SKM-1 (cell line): ENCODE measurements around the gene NRCAM.
"Not testable (repeated sequence)": the region's sequence is repeated elsewhere in the genome, so short reads cannot be mapped to it uniquely, and the experiment has no call there.

Experiments
- DNase-seq: peaks from one replicate; lab custom pipeline; 2025; ENCODE audit not compliant: unreplicated experiment; lab: John Stamatoyannopoulos, UW

The NRCAM gene

GRCh38 chr7:108455998-108456677, at the start of gene NRCAM:
NRCAM (minus strand) TSS chr7:108456436; CDS start chr7:108240064, 216,372 bp downstream.
- no peak for DNase-seq

GRCh38 chr7:108504576-108504975, 48.3 kb upstream of the NRCAM start:
- DNase-seq, result not testable (repeated sequence)

DNA sequence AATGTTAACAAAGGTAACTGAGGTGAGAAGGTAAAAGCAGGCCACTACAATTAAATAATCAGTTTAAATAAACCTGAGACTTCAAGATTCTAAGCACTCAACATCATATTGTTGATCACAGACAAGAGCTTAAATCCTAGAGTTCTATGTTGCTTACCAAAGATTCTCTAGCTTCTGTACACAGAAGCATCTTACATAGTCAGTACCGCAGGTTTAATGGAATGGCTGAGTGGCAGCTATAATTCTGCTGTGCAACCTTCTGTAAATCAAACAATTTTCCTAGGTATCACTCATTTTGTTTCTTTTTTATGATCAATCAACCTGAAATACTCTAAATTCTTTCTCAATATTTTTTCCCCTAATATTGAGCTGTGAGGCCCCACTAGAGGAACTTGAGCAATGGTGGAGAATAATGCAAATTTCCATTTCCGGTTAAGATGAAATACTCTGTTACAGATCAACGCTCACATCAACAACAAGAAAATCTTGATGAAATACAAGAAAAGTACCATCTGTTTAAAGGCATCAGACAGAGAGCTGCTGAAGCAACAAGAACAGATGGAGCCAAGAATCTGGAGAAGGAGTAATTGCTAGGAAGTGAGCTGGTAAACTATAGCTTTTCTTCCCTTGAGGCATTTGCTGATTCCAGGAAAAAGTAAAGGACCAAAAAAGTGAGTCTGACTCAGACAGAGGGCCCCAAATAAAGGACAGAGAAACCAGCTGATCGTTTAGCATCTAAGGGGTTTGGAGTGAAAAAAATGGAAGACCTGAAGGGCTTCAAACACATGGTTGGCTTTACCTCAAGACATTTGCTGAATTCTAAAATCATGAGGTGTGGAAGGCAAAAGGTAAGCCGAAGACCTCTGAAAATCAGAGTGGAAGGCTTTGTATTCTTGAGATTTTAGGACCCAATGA, 47.1 kb upstream of the NRCAM start:
- DNase-seq, result no peak

DNA sequence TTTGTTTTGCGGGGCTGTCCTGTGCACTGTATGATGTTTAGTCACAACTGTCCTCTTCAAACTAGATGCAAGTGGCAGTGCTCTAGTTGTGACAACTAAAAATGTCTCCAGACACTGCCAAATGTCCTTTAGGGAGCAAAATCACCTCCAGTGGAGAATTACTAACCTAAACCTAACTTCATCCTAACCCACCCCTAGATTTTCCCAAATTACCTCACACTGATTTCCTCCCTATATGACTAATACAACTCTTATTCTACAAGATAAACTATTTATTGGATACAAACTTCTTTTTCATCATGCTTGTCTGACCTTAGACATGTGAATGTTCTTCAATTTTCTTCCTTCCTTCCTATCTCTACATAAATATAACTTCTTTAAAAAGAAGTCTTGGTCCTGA, 43.3 kb upstream of the NRCAM start:
- no peak for DNase-seq

DNA sequence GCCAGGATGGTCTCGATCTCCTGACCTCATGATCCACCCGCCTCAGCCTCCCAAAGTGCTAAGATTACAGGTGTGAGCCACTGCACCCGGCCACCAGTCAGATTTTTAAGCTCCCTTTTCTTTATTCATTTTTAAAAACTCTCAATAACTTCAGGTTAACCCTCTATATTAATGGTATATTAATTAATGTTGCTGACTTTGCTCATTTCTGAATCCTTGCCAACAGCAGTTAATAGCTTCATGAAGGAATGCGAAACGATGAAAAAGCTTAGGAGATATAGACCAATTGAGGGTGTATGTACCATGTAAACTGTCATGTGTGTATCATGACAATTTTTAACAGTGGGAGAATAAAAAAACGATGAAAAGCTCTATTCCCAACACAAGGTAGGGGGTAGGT, 42.2 kb upstream of the NRCAM start:
- no peak for DNase-seq

DNA sequence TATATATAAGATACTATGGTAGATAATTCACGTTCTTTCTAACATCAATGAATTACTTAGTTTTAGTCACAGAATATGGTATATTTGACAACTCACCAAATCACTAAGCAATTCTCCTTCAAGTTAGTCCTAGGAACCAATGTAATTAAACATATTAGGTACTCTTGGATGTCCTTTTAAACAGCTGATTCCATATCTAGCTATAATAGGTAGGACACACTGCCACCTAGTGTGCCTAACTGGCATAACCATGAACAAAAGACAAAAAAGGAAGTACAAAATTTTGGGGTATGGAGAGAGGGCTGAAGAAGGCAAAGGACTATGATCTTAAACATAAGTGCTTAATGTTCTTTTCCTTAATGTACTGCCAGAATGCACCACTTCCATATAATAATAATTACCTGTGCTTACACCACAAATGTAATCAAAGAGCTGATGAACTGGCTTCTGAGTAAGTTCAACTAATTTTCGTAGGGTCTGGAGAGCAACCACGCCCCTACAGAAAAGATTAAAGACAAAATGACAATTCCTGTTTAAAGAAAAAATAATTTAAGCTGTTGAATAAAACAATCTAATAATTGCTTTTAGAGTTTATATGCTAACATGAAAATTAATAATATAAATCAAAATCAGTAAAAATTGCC, 41.0 kb upstream of the NRCAM start:
- peak; percentile 7 for DNase-seq

GRCh38 chr7:108492742-108493141, 36.5 kb upstream of the NRCAM start:
- no peak for DNase-seq

GRCh38 chr7:108488768-108489538, 32.7 kb upstream of the NRCAM start:
- no peak for DNase-seq

DNA sequence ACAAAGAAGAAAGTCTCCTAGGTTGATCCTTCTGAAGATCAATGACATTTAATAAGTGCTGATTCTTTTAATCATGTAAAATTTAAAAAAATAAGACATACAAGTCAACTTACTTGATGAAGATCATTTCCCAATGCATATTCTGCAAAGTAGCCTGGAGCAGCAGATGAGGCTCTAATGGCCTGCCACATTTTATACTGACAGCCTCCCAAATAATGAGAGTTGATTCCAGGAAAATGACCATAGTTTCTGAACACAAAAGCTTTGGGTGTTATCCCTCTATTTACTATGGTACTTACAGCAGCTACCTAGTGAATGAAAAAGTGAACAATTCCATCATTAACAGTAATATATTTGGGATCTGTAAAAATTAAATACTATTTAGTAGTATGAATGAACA, 31.4 kb upstream of the NRCAM start:
- no peak for DNase-seq

GRCh38 chr7:108486291-108486966, 30.2 kb upstream of the NRCAM start:
- no peak for DNase-seq

DNA sequence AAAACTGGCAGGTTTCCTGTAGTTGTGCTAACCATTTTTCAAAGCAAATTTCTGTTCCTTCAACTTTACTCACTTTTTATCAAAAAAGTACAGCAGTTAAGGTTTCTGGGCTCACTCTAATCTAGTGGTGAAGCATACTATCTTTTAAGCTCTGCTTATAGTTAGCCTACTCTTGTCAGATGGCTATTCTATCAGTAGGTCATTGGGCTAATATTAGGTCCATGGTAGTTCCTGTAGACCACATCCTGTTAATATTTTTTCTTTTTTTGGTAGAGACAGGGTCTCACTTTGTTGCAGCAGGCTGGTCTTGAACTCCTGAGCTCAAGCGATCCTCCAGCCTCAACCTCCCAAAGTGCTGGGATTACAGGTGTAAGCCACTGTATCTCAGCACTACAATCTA, 27.9 kb upstream of the NRCAM start:
- DNase-seq, result no peak

- DNase-seq, result no peak
Observed at GRCh38 chr7:108480311-108480710, 24.1 kb upstream of the NRCAM start.

GRCh38 chr7:108479751-108480150, 23.5 kb upstream of the NRCAM start:
- no peak for DNase-seq

GRCh38 chr7:108479118-108479517, 22.9 kb upstream of the NRCAM start:
- no peak for DNase-seq

DNA sequence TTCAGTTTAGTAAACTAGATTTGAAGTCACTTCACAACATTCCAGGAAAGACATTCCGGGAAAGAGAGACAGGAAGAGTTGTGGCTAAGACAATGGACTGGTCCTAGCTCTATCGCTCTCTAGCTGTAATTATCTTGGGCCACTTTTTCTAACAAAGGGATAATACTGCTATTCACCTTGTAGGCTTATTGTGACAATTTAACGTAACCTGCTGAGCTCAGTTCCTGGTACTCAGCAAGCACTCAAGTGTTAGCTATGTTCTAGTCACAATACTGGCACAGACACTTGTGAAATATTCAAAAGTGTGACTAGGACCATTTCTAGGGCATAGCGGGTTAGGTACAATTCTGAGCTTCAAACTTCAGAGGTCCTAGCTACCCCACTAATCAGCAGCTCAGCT, 12.0 kb upstream of the NRCAM start:
- no peak for DNase-seq

- DNase-seq, result no peak
Observed at GRCh38 chr7:108467391-108467790, 11.2 kb upstream of the NRCAM start.

DNA sequence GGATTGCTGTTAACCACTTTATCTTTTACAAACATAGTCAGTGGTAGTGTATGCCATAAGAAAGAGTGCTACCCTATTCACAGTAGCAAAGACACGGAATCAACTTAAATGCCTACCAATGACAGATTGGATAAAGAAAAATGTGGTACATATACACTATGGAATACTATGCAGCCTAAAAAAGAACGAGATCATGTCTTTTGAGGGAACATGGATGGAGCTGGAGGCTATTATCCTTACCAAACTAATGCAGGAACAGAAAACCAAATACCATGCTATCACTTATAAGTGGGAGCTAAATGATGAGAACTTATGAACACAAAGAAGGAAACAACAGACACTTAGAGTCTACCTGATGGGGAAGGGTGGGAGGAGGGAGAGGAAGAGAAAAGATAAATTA, 10.1 kb upstream of the NRCAM start:
- not testable (repeated sequence) for DNase-seq

GRCh38 chr7:108464743-108465142, 8.5 kb upstream of the NRCAM start:
- no peak for DNase-seq

DNA sequence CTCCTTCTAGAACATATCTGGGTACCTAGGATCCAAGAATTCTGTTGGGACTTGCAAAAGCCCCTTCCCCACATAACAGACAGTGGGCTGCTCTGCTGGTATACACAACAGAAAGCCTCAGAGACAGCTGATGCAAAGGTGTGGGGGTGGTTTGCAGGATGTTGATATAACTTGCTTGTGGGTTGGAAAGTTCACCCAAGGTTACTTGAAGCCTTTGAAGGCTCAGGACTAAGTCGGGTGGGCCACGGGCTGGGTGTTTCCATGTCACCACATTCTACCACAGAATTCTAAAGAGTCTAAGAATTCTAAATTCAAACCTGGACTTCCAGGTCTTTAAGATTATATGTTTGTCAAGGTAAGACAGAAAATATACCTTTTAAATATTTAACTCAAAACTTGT, 7.4 kb upstream of the NRCAM start:
- no peak for DNase-seq

DNA sequence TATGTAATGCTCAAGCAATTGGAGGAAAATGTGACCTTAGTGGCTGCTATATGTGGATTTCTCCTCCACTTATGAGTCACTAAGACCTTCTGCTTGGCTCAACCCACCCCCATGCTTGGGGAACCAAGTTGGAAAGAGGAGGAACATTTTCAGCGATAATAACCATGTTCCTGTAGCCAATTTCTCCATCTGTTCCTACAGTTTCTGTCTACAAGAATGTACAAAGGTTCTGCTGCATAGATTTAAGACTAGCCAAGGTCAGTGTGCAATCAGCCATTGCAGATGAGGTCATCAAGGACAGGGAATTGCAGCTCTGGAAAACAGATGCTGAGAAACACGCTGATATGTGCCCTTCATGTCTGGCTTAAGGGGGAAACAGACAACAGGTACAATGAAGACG, 5.6 kb upstream of the NRCAM start:
- DNase-seq, result no peak

- DNase-seq, result no peak
Observed at GRCh38 chr7:108460964-108461363, 4.7 kb upstream of the NRCAM start.
